ENCODE results near the gene CES3. TPM values are rescaled to one million over a fixed set of nuclear protein-coding genes. Genes with fewer than 3 reads are reported as not detected.

Gene CES3
- total RNA-seq, 1 donor from 2014 or later, result 4.1 TPM

- Mint-ChIP-seq H3K36me3 (ENCODE audit: unreplicated experiment) (no peaks in the 10 kb centered on the region), H3K9me3 (ENCODE audit: unreplicated experiment) (peaks cover 6% of the 10 kb centered on the region), H3K27ac (ENCODE audit: unreplicated experiment) (no peak overlapping the region), H3K4me1 (ENCODE audit: low read depth, unreplicated experiment) (peaks cover 3% of the 10 kb centered on the region), H3K27me3 (ENCODE audit: unreplicated experiment) (peaks cover 17% of the 10 kb centered on the region), H3K4me3 (ENCODE audit: unreplicated experiment) (no peak overlapping the region)
- no peak for TF ChIP-seq CTCF (IDR thresholded peaks at IDR 0.05; ENCODE audit: partially characterized antibody, unreplicated experiment)
- DNase-seq, result no peak
Measured at GRCh38 chr16:67016681-67017420, 55.8 kb downstream of the CES3 start.

- TF ChIP-seq CTCF (IDR thresholded peaks at IDR 0.05; ENCODE audit: partially characterized antibody, unreplicated experiment), result no peak
- H3K4me1 Mint-ChIP-seq (ENCODE audit: low read depth, unreplicated experiment), result peaks cover 3% of the 10 kb centered on the region
- no peak for DNase-seq
- peaks cover 6% of the 10 kb centered on the region for H3K9me3 Mint-ChIP-seq (ENCODE audit: unreplicated experiment)
- no peaks in the 10 kb centered on the region for H3K36me3 Mint-ChIP-seq (ENCODE audit: unreplicated experiment)
- H3K4me3 Mint-ChIP-seq (ENCODE audit: unreplicated experiment), result no peak overlapping the region
- no peak overlapping the region for H3K27ac Mint-ChIP-seq (ENCODE audit: unreplicated experiment)
- H3K27me3 Mint-ChIP-seq (ENCODE audit: unreplicated experiment), result peaks cover 17% of the 10 kb centered on the region
Measured at GRCh38 chr16:67017421-67017750, 56.3 kb downstream of the CES3 start.

GRCh38 chr16:67017810-67018488, 56.9 kb downstream of the CES3 start:
- Mint-ChIP-seq H3K4me3 (ENCODE audit: unreplicated experiment) (no peak overlapping the region), H3K9me3 (ENCODE audit: unreplicated experiment) (peaks cover 5% of the 10 kb centered on the region), H3K36me3 (ENCODE audit: unreplicated experiment) (no peaks in the 10 kb centered on the region), H3K27ac (ENCODE audit: unreplicated experiment) (no peak overlapping the region), H3K27me3 (ENCODE audit: unreplicated experiment) (peaks cover 17% of the 10 kb centered on the region), H3K4me1 (ENCODE audit: low read depth, unreplicated experiment) (peaks cover 8% of the 10 kb centered on the region)
- TF ChIP-seq CTCF (IDR thresholded peaks at IDR 0.05; ENCODE audit: partially characterized antibody, unreplicated experiment), result peak; percentile 91
- peak; percentile 86 for DNase-seq

GRCh38 chr16:67019171-67019570, 58.1 kb downstream of the CES3 start:
- Mint-ChIP-seq H3K27me3 (ENCODE audit: unreplicated experiment) (peaks cover 17% of the 10 kb centered on the region), H3K4me1 (ENCODE audit: low read depth, unreplicated experiment) (peaks cover 7% of the 10 kb centered on the region), H3K4me3 (ENCODE audit: unreplicated experiment) (no peak overlapping the region), H3K36me3 (ENCODE audit: unreplicated experiment) (no peaks in the 10 kb centered on the region), H3K9me3 (ENCODE audit: unreplicated experiment) (peaks cover 6% of the 10 kb centered on the region), H3K27ac (ENCODE audit: unreplicated experiment) (no peak overlapping the region)
- DNase-seq, result no peak
- no peak for TF ChIP-seq CTCF (IDR thresholded peaks at IDR 0.05; ENCODE audit: partially characterized antibody, unreplicated experiment)

- H3K4me3 Mint-ChIP-seq (ENCODE audit: unreplicated experiment), result no peak overlapping the region
- peaks cover 6% of the 10 kb centered on the region for H3K9me3 Mint-ChIP-seq (ENCODE audit: unreplicated experiment)
- TF ChIP-seq CTCF (IDR thresholded peaks at IDR 0.05; ENCODE audit: partially characterized antibody, unreplicated experiment), result no peak
- peaks cover 9% of the 10 kb centered on the region for H3K27me3 Mint-ChIP-seq (ENCODE audit: unreplicated experiment)
- DNase-seq, result no peak
- H3K4me1 Mint-ChIP-seq (ENCODE audit: low read depth, unreplicated experiment), result peaks cover 13% of the 10 kb centered on the region
- no peaks in the 10 kb centered on the region for H3K36me3 Mint-ChIP-seq (ENCODE audit: unreplicated experiment)
- H3K27ac Mint-ChIP-seq (ENCODE audit: unreplicated experiment), result no peak overlapping the region
Measured at GRCh38 chr16:67021321-67021720, 60.3 kb downstream of the CES3 start.

Measured in glutamatergic neuron (in vitro differentiated cells).